Bronchial epithelial cell (primary cell): ENCODE results near the gene DDX5. TPM values are rescaled to one million over a fixed set of nuclear protein-coding genes. Genes with fewer than 3 reads are reported as not detected.

Experiments used
- DNase-seq: peaks from one replicate; pipeline ENCODE4 v3.0.0-alpha.2; 2010; ENCODE audit warnings: low read depth
- FAIRE-seq: peaks from 2 replicates; lab custom pipeline; 2011; peaks lifted over from hg19 to GRCh38; lab: Jason Lieb, UNC
- H3K27me3 ChIP-seq: 2 replicates; pipeline ENCODE4 v1.5.1; 2011; ENCODE audit warnings: low read length; ENCODE audit not compliant: control insufficient read depth, insufficient read depth
- H3K36me3 ChIP-seq: 2 replicates; pipeline ENCODE4 v1.5.1; 2011; ENCODE audit warnings: low read length; ENCODE audit not compliant: control insufficient read depth, insufficient read depth
- H3K4me3 ChIP-seq: 2 replicates; pipeline ENCODE4 v1.5.1; 2011; ENCODE audit warnings: mild to moderate bottlenecking, low read depth, low read length, control low read depth
- total RNA-seq: library from RNA; depleted of rRNA; stranded (reverse); fragments of >200 nt; gene quantifications from 2 replicates; pipeline ENCODE4 v1.2.1, GENCODE V29; 2014
- TF ChIP-seq, protein P1 (sequence below): IDR thresholded peaks from 2 replicates; pipeline ENCODE4 v1.5.1; 2011; ENCODE audit warnings: mild to moderate bottlenecking, moderate library complexity, low read length, control low read depth, inconsistent platforms; ENCODE audit not compliant: insufficient read depth, severe bottlenecking

DDX5 gene
- total RNA-seq, 1 donor from 2014 or later: 340 TPM

DNA sequence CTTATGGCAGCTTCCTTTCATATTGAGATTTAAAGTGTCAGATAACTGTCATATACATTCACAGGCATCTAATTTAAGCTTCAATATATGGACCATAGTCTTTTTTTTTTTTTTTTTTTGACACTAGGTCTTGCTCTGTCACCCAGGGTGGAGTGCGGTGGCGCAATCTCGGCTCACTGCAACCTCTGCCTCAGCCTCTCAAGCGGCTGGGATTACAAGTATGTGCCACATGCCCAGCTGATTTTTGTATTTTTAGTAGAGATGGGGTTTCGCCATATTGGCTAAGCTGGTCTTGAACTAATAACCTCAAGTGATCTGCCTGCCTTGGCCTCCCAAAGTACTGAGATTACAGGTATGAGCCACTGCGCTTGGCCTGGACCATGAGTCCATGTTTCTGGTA, 14.3 kb upstream of the DDX5 start:
- DNase-seq: no peak
- peaks cover 4% of the 10 kb centered on the region for H3K36me3 ChIP-seq
- no peak overlapping the region for H3K4me3 ChIP-seq
- no peak for FAIRE-seq
- no peaks in the 10 kb centered on the region for H3K27me3 ChIP-seq
- TF ChIP-seq, protein P1, sequence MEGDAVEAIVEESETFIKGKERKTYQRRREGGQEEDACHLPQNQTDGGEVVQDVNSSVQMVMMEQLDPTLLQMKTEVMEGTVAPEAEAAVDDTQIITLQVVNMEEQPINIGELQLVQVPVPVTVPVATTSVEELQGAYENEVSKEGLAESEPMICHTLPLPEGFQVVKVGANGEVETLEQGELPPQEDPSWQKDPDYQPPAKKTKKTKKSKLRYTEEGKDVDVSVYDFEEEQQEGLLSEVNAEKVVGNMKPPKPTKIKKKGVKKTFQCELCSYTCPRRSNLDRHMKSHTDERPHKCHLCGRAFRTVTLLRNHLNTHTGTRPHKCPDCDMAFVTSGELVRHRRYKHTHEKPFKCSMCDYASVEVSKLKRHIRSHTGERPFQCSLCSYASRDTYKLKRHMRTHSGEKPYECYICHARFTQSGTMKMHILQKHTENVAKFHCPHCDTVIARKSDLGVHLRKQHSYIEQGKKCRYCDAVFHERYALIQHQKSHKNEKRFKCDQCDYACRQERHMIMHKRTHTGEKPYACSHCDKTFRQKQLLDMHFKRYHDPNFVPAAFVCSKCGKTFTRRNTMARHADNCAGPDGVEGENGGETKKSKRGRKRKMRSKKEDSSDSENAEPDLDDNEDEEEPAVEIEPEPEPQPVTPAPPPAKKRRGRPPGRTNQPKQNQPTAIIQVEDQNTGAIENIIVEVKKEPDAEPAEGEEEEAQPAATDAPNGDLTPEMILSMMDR: no peak

DNA sequence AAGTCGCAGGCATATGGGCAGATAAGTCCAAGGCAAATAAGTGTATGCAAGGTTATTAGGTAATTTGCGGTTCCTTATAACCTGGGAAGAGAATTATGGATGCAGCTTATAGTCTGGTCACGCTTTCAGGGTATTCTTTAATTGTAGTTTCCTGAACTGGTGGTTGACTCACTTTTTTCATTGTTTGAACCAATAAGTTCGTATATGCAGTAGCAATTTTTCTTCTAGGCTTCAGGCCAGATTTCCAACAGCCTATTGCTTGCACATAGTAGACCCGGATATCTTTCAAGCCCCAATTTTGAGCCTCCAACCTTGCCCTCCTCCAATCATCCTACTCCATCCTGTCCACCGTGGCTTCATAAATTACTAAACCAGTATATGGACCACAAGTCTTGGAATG, 13.5 kb upstream of the DDX5 start:
- H3K36me3 ChIP-seq: peaks cover 4% of the 10 kb centered on the region
- DNase-seq (no peak), FAIRE-seq (no peak)
- no peak overlapping the region for H3K4me3 ChIP-seq
- TF ChIP-seq, protein P1: no peak
- H3K27me3 ChIP-seq: no peaks in the 10 kb centered on the region

DNA sequence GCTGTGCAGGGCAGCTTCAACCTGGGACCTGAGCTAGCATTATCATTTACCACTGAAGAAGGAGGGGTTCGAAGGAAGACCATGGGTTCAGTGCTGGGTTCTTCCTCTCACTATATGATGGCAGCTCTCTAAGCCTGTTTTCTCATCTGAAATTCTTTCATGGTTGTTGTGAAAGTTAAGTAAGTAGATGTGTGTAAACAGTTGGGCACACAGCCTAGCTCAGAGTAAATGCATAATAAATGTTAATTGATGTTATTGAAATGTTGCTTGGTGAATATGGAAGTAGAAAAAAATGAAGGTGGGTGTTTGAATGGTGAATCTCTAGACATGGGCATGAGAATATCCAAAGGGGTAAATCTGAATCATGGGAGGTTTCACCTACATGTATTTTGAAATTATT, 9.7 kb upstream of the DDX5 start:
- TF ChIP-seq, protein P1: no peak
- Histone ChIP-seq H3K27me3 (no peaks in the 10 kb centered on the region), H3K36me3 (peaks cover 6% of the 10 kb centered on the region), H3K4me3 (no peak overlapping the region)
- DNase-seq: no peak
- no peak for FAIRE-seq

DNA sequence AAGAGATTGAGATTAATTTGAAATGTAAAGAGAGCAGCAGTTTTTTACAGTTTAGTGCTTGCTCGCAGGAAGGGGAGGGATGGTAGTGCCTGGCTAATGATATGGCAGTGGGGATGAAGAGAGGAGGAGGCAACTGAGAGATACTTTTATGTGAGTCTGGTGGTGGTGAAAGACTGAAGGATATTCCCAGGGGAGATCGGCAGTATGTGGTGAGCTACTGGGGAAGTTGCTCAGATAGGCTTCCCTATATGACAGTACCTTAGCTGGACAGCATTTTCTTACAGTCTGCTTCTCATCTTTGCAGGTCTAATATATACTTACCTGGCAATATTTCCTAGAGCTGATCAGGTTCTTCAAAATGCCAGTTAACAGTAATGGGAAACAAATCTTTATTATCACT, 9.3 kb upstream of the DDX5 start:
- FAIRE-seq (no peak), DNase-seq (no peak)
- H3K36me3 ChIP-seq: peaks cover 8% of the 10 kb centered on the region
- H3K4me3 ChIP-seq: no peak overlapping the region
- TF ChIP-seq, protein P1: no peak
- H3K27me3 ChIP-seq: no peaks in the 10 kb centered on the region

DNA sequence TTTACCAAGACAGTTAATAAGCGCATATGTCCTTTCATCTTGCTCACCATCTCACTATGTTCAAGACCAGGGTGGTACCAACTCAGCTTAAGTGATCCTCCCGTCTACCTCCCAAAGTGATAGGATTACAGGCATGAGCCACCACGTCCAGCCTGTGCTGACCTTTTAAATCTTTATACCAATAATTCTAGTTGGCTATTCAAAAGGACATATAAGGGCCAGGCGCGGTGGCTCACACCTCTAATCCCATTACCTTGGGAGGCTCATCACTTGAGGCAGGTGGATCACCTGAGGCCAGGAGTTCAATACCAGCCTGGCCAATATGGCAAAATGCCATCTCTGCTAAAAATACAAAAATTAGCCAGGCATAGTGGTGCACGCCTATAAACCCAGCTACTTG, 3.1 kb upstream of the DDX5 start:
- FAIRE-seq (no peak), DNase-seq (no peak)
- Histone ChIP-seq H3K4me3 (no peak overlapping the region), H3K36me3 (peaks cover 10% of the 10 kb centered on the region), H3K27me3 (no peaks in the 10 kb centered on the region)
- TF ChIP-seq, protein P1: no peak

DNA sequence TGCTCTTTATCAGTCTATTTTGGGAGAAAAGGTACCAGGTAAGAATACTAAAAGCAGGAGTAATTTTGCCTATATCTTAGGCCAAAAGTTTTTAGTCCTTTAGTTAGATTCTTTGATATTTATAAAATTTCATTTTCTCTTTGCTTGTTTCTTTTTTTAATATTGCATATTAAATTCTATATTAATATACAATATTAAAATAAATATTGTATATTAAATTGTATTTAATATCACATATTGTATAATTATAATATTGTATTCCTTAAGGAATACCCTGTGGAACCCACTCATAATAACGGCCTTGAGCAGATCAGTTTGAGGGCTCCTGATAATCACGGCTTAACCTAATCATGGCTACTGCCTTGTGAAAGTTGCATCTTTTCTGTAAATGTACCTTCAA, 2.6 kb upstream of the DDX5 start:
- DNase-seq: no peak
- FAIRE-seq: no peak
- Histone ChIP-seq H3K4me3 (no peak overlapping the region), H3K36me3 (peaks cover 12% of the 10 kb centered on the region), H3K27me3 (no peaks in the 10 kb centered on the region)
- TF ChIP-seq, protein P1: no peak
